Glutamatergic neuron (in vitro differentiated cells): ENCODE measurements around the gene SPRR1A. TPM values are rescaled to one million over a fixed set of nuclear protein-coding genes. Genes with fewer than 3 reads are reported as not detected.
"Not testable (repeated sequence)": the region's sequence is repeated elsewhere in the genome, so short reads cannot be mapped to it uniquely, and the experiment has no call there.

Experiments used
- DNase-seq: peaks from one replicate; pipeline ENCODE4 v3.0.0; 2022
- H3K27ac Mint-ChIP-seq: one replicate; pipeline ENCODE4 v1.8.0; 2020; ENCODE audit warnings: mild to moderate bottlenecking, mixed read lengths, inconsistent platforms; ENCODE audit not compliant: unreplicated experiment
- H3K27me3 Mint-ChIP-seq: one replicate; pipeline ENCODE4 v1.8.0; 2020; ENCODE audit warnings: mild to moderate bottlenecking, moderate library complexity, mixed read lengths, inconsistent platforms; ENCODE audit not compliant: unreplicated experiment
- H3K36me3 Mint-ChIP-seq: one replicate; pipeline ENCODE4 v1.8.0; 2020; ENCODE audit warnings: mild to moderate bottlenecking, mixed read lengths, inconsistent platforms; ENCODE audit not compliant: unreplicated experiment
- H3K4me1 Mint-ChIP-seq: one replicate; pipeline ENCODE4 v1.8.0; 2020; ENCODE audit warnings: mild to moderate bottlenecking, low read depth, mixed read lengths, inconsistent platforms; ENCODE audit not compliant: unreplicated experiment
- H3K4me3 Mint-ChIP-seq: one replicate; pipeline ENCODE4 v1.8.0; 2020; ENCODE audit warnings: mild to moderate bottlenecking, mixed read lengths, inconsistent platforms; ENCODE audit not compliant: unreplicated experiment
- H3K9me3 Mint-ChIP-seq: one replicate; pipeline ENCODE4 v1.8.0; 2020; ENCODE audit warnings: mild to moderate bottlenecking, moderate library complexity, mixed read lengths, inconsistent platforms; ENCODE audit not compliant: unreplicated experiment
- total RNA-seq: library from RNA; stranded (reverse); fragmentation: NEBNext Ultra II Directional; extraction: Animal tissue kit (Norgen Biotek cat#: 25700); gene quantifications from one replicate; pipeline ENCODE4 v1.2.1, GENCODE V29; 2021; ENCODE audit not compliant: unreplicated experiment
- TF ChIP-seq, protein P1 (sequence below): fragments of 200-600 bp; sonication (generic); IDR thresholded peaks from one replicate; pipeline ENCODE4 v1.5.0; 2021; ENCODE audit not compliant: partially characterized antibody, unreplicated experiment

Gene SPRR1A
- total RNA-seq, 1 donor from 2014 or later: not detected

DNA sequence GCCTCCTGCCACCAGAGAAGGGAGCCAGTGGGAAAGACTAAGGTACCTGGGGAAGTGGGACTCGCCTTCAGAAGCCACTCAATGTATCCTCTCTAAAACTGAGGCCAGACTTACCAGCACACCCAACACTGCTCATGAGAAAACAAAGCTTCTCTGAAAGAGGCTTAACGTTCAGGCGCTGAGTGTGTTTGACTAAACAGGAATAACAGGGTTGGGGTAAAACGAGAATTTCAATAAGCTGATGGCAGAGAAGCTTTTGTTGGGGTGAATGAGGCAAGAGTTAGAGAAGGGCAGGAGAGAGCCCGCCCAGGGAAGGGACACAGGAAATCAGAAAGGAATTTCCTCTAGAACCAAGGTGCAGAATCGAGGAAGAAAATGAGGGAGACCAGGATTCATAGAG is 15.9 kb downstream of the SPRR1A start:
- TF ChIP-seq, protein P1, sequence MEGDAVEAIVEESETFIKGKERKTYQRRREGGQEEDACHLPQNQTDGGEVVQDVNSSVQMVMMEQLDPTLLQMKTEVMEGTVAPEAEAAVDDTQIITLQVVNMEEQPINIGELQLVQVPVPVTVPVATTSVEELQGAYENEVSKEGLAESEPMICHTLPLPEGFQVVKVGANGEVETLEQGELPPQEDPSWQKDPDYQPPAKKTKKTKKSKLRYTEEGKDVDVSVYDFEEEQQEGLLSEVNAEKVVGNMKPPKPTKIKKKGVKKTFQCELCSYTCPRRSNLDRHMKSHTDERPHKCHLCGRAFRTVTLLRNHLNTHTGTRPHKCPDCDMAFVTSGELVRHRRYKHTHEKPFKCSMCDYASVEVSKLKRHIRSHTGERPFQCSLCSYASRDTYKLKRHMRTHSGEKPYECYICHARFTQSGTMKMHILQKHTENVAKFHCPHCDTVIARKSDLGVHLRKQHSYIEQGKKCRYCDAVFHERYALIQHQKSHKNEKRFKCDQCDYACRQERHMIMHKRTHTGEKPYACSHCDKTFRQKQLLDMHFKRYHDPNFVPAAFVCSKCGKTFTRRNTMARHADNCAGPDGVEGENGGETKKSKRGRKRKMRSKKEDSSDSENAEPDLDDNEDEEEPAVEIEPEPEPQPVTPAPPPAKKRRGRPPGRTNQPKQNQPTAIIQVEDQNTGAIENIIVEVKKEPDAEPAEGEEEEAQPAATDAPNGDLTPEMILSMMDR: no peak
- Mint-ChIP-seq H3K4me1 (no peaks in the 10 kb centered on the region), H3K4me3 (no peak overlapping the region), H3K27me3 (no peaks in the 10 kb centered on the region), H3K9me3 (no peaks in the 10 kb centered on the region), H3K36me3 (no peaks in the 10 kb centered on the region), H3K27ac (no peak overlapping the region)
- DNase-seq: no peak

DNA sequence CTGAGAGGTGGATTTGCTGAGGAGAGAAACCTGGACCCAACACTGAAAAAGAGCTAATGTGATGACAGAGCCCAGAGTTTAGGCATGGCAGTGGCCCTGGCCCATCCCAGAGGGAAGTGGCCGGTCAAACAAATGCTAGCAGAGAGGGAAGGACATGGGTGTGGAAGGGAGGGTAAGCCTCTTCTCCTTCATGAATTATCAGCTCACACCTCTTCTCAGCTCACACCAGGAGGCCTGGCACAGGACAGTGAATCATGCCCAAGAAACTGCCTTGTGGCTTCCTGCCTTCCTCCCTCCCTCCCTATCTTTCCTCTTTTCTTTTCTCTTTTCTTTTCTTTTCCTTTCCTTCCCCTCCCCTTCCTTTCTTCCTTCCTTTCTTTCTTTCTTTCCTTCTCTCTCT is 16.4 kb downstream of the SPRR1A start:
- TF ChIP-seq, protein P1: no peak
- no peaks in the 10 kb centered on the region for H3K4me1 Mint-ChIP-seq
- H3K4me3 Mint-ChIP-seq: no peak overlapping the region
- no peak for DNase-seq
- no peaks in the 10 kb centered on the region for H3K27me3 Mint-ChIP-seq
- H3K9me3 Mint-ChIP-seq: no peaks in the 10 kb centered on the region
- no peak overlapping the region for H3K27ac Mint-ChIP-seq
- no peaks in the 10 kb centered on the region for H3K36me3 Mint-ChIP-seq

GRCh38 chr1:153001382-153001781 is 17.5 kb downstream of the SPRR1A start, which contains the start of gene SPRR3:
Gene SPRR3 (plus strand): TSS chr1:153001749. CDS start chr1:153003021, 1,272 bp downstream.
- TF ChIP-seq, protein P1: no peak
- DNase-seq: no peak
- Mint-ChIP-seq H3K27me3 (no peaks in the 10 kb centered on the region), H3K4me3 (no peak within 1 kb of the TSS), H3K36me3 (no peaks in the 10 kb centered on the region), H3K4me1 (no peaks in the 10 kb centered on the region), H3K9me3 (no peaks in the 10 kb centered on the region), H3K27ac (no peak within 1 kb of the TSS)

GRCh38 chr1:153011235-153011758 is 27.4 kb downstream of the SPRR1A start:
- DNase-seq, H3K4me3 Mint-ChIP-seq, H3K27me3 Mint-ChIP-seq, H3K27ac Mint-ChIP-seq, H3K36me3 Mint-ChIP-seq, H3K4me1 Mint-ChIP-seq, H3K9me3 Mint-ChIP-seq: not testable (repeated sequence)

- not testable (repeated sequence) for H3K9me3 Mint-ChIP-seq, H3K27ac Mint-ChIP-seq
These were observed 37.9 kb downstream of the SPRR1A start for GRCh38 chr1:153021829-153022228.

GRCh38 chr1:153022340-153022739 is 38.5 kb downstream of the SPRR1A start:
- not testable (repeated sequence) for DNase-seq, H3K27me3 Mint-ChIP-seq, H3K4me3 Mint-ChIP-seq, H3K27ac Mint-ChIP-seq, H3K9me3 Mint-ChIP-seq, H3K36me3 Mint-ChIP-seq, H3K4me1 Mint-ChIP-seq

More at GRCh38 chr1:153021829-153022228, 37.9 kb downstream of the SPRR1A start:
- not testable (repeated sequence) for H3K36me3 Mint-ChIP-seq, H3K27me3 Mint-ChIP-seq, H3K4me3 Mint-ChIP-seq, H3K4me1 Mint-ChIP-seq, DNase-seq
